HepG2 (cell line): ENCODE data around the gene CGB8. TPM values are rescaled to one million over a fixed set of nuclear protein-coding genes. Genes with fewer than 3 reads are reported as not detected.

Experiments used
- ARID4A ChIP-seq: sonication (generic); formaldehyde crosslinking; IDR thresholded peaks from 2 replicates; pipeline ENCODE4 v1.5.0; 2020; ENCODE audit warnings: mild to moderate bottlenecking, missing genetic modification reagents, borderline replicate concordance
- CBX5 ChIP-seq: sonication (generic); formaldehyde crosslinking; IDR thresholded peaks from 2 replicates; pipeline ENCODE4 v1.4.0; 2020; ENCODE audit warnings: missing genetic modification reagents, borderline replicate concordance
- FIP1L1 ChIP-seq: fragments of 200-400 bp; formaldehyde crosslinking; IDR thresholded peaks from 2 replicates; pipeline ENCODE4 v1.6.1; 2018; ENCODE audit warnings: low read depth, mild to moderate bottlenecking, low read length, moderate library complexity, borderline replicate concordance; ENCODE audit not compliant: insufficient read depth
- GLI4 ChIP-seq: sonication (generic); formaldehyde crosslinking; IDR thresholded peaks from 2 replicates; pipeline ENCODE4 v1.5.1; 2020; ENCODE audit warnings: missing genetic modification reagents, mild to moderate bottlenecking, moderate library complexity, borderline replicate concordance
- HNF1B ChIP-seq: sonication (generic); formaldehyde crosslinking; IDR thresholded peaks from 2 replicates; pipeline ENCODE4 v1.5.1; 2020; ENCODE audit warnings: mild to moderate bottlenecking, moderate library complexity, missing genetic modification reagents
- HNF4G ChIP-seq, 2 experiments: sonication (generic) in 1 of 2; formaldehyde crosslinking in 1 of 2; IDR thresholded peaks; 2 replicates each; pipeline versions ENCODE4 v1.4.0 to v1.6.1; 2011 to 2020; ENCODE audit warnings: borderline replicate concordance in 2 of 2, low read depth in 2 of 2, mild to moderate bottlenecking in 2 of 2, low read length in 1 of 2, missing genetic modification reagents in 1 of 2, moderate library complexity in 1 of 2
- KAT8 ChIP-seq: IDR thresholded peaks from 2 replicates; pipeline ENCODE4 v1.6.1; 2016; ENCODE audit warnings: missing genetic modification reagents, missing compliant biosample characterization
- REST ChIP-seq, 2 experiments: IDR thresholded peaks; 2 replicates each; pipeline ENCODE4 v1.6.1; 2011 to 2012; ENCODE audit warnings: low read length in 2 of 2, borderline replicate concordance in 1 of 2, low read depth in 1 of 2, mild to moderate bottlenecking in 1 of 2, moderate library complexity in 1 of 2
- ZFAT ChIP-seq: sonication (generic); formaldehyde crosslinking; conservative IDR thresholded peaks from 2 replicates; pipeline ENCODE4 v1.8.1; 2023; ENCODE audit warnings: missing genetic modification reagents, inconsistent platforms
- ZNF12 ChIP-seq: sonication (generic); formaldehyde crosslinking; IDR thresholded peaks from 2 replicates; pipeline ENCODE4 v1.5.0; 2020; ENCODE audit warnings: missing genetic modification reagents
- ZNF446 ChIP-seq: sonication (generic); formaldehyde crosslinking; IDR thresholded peaks from 2 replicates; pipeline ENCODE4 v1.5.0; 2020; ENCODE audit warnings: mild to moderate bottlenecking, missing genetic modification reagents
- ZNF772 ChIP-seq: sonication (generic); formaldehyde crosslinking; IDR thresholded peaks from 2 replicates; pipeline ENCODE4 v1.5.0; 2020; ENCODE audit warnings: mild to moderate bottlenecking, missing genetic modification reagents
- ZNF816 ChIP-seq: sonication (generic); formaldehyde crosslinking; IDR thresholded peaks from 2 replicates; pipeline ENCODE4 v1.8.0; 2022; ENCODE audit warnings: missing genetic modification reagents, mild to moderate bottlenecking, borderline replicate concordance
- polyA plus RNA-seq, 8 experiments: library from polyadenylated mRNA; depleted of rRNA in 3 of 8; stranded (reverse) in 7 of 8; unstranded in 1 of 8; fragments of >200 nt; fragmentation: Illumina TruSeq in 4 of 8; extraction: Trizol in 4 of 8; gene quantifications; 2 replicates each; pipeline versions ENCODE4 v1.2.1 to v1.2.3, GENCODE V29; 2011 to 2016; ENCODE audit warnings: low read depth in 4 of 8, missing spikeins in 1 of 8, mixed read lengths in 1 of 8; ENCODE audit not compliant: insufficient read depth in 1 of 8
- total RNA-seq, 5 experiments: library from RNA; depleted of rRNA; stranded (reverse); fragments of >200 nt; fragmentation: Illumina TruSeq; extraction: Trizol; gene quantifications; 2 replicates each; pipeline ENCODE4 v1.2.3, GENCODE V29; 2016; ENCODE audit warnings: low read depth in 1 of 5

The CGB8 gene
- total and polyA plus RNA-seq, 2 of the 13 experiments (the other 11 are each of a cell fraction or from before 2014, with no cell fraction given): not detected

GRCh38 chr19:49085020-49085867 is 36.3 kb upstream of the CGB8 start, which contains the start of gene SNRNP70 (continued):
- TF ChIP-seq REST (IDR thresholded peaks at IDR 0.05; ENCODE audit: borderline replicate concordance in 1 of 2, low read depth in 1 of 2, low read length in 2 of 2): peak in 1 of 2 experiments; percentile 74; a peak in 1 of 4 replicates
- no peak for TF ChIP-seq HNF4G (IDR thresholded peaks at IDR 0.05; ENCODE audit: borderline replicate concordance, low read depth, low read length)
- no peak; the same call in 1 of the 2 replicates for TF ChIP-seq HNF4G (CRISPR knock-in tag; IDR thresholded peaks at IDR 0.05; ENCODE audit: borderline replicate concordance, low read depth)
- TF ChIP-seq CBX5 (CRISPR knock-in tag): peak; percentile 53
- peak; percentile 97 for TF ChIP-seq KAT8 (CRISPR knock-in tag)
- 0 out of 2 replicates have a peak, but pooled peaks have one; percentile 75 for TF ChIP-seq ZNF816
- peak; percentile 8; the same call in 1 of the 2 replicates for TF ChIP-seq GLI4
- peak; percentile 83; the same call in 1 of the 2 replicates for TF ChIP-seq ZFAT (CRISPR knock-in tag)
- TF ChIP-seq HNF1B (CRISPR knock-in tag): peak; percentile 35; the same call in 1 of the 2 replicates
- no peak for TF ChIP-seq FIP1L1
- TF ChIP-seq ARID4A (CRISPR knock-in tag): peak; percentile 94; the same call in 1 of the 2 replicates
- peak; percentile 21; the same call in 1 of the 2 replicates for TF ChIP-seq ZNF12 (CRISPR knock-in tag)
- TF ChIP-seq ZNF446 (CRISPR knock-in tag): no peak
- TF ChIP-seq ZNF772 (CRISPR knock-in tag): peak; percentile 85
